Stomach (tissue), 9 donors: Measurements from ENCODE around the gene RFX2. TPM values are rescaled to one million over a fixed set of nuclear protein-coding genes. Genes with fewer than 3 reads are reported as not detected.

Source experiments
- DNase-seq, 2 donors: peaks; one replicate each; pipeline versions ENCODE4 v3.0.0 to v3.0.0-alpha.2; 2013 to 2019
- H3K27ac ChIP-seq, 5 donors: fragments of 200-600 bp in 4 of 5; sonication (generic) in 4 of 5; one replicate each; pipeline ENCODE4 v1.5.1; 2013 to 2019; ENCODE audit warnings: mild to moderate bottlenecking in 1 of 5, moderate library complexity in 1 of 5
- H3K27me3 ChIP-seq, 3 donors: fragments of 200-600 bp; sonication (generic); one replicate each; pipeline ENCODE4 v1.5.1; 2017 to 2019; ENCODE audit warnings: mixed run types in 1 of 3
- H3K36me3 ChIP-seq, 4 donors: fragments of 200-600 bp; sonication (generic); 1 replicate in 3 of 4; 2 replicates in 1 of 4; pipeline ENCODE4 v1.5.1; 2016 to 2019
- H3K4me1 ChIP-seq, 4 donors: fragments of 200-600 bp; sonication (generic); one replicate each; pipeline ENCODE4 v1.5.1; 2016 to 2019
- H3K4me3 ChIP-seq, 4 donors: fragments of 200-600 bp; sonication (generic) in 3 of 4; one replicate each; pipeline ENCODE4 v1.5.1; 2016 to 2019; ENCODE audit warnings: mild to moderate bottlenecking in 1 of 4
- H3K9me3 ChIP-seq, 4 donors: fragments of 200-600 bp; sonication (generic); one replicate each; pipeline ENCODE4 v1.5.1; 2016 to 2019
- CTCF ChIP-seq, 7 experiments: fragments of 450-650 bp in 4 of 7; fragments of 200-600 bp in 3 of 7; sonication (generic) in 3 of 7; IDR thresholded peaks; one replicate each; pipeline ENCODE4 v1.5.1; 2016 to 2019; ENCODE audit warnings: antibody characterized with exemption in 7 of 7, control low read depth in 2 of 7, mild to moderate bottlenecking in 1 of 7
- EP300 ChIP-seq: sonication (generic); formaldehyde crosslinking; IDR thresholded peaks from one replicate; pipeline ENCODE4 v1.6.1; 2017; ENCODE audit warnings: antibody characterized with exemption
- POLR2A ChIP-seq, 4 donors: fragments of 450-650 bp; IDR thresholded peaks; one replicate each; pipeline ENCODE4 v1.6.1; 2016; ENCODE audit warnings: antibody characterized with exemption in 4 of 4, control low read depth in 2 of 4, mild to moderate bottlenecking in 1 of 4, moderate library complexity in 1 of 4
- POLR2AphosphoS5 ChIP-seq, 3 donors: sonication (generic); formaldehyde crosslinking; IDR thresholded peaks; one replicate each; pipeline ENCODE4 v1.6.1; 2016; ENCODE audit warnings: antibody characterized with exemption in 3 of 3
- WGBS, 5 donors: extraction: QIAGEN DNeasy Blood & Tissue Kit in 3 of 5; methylation state at CpG; one replicate each; pipeline versions ENCODE4 v1.1.5 to v1.1.7; 2013 to 2018; 5-methylcytosine and 5-hydroxymethylcytosine counted together
- intact Hi-C: fragments of 100-400 bp; cut with DNase I; formaldehyde crosslinking; loops from one replicate; pipeline ENCODE4 v1.15.1; 2023; ENCODE audit warnings: low total_unique reads
- polyA plus RNA-seq, 3 donors: library from polyadenylated mRNA; stranded (reverse); fragments of 200-250 nt; gene quantifications; one replicate each; pipeline ENCODE4 v1.2.3, GENCODE V29; 2013
- total RNA-seq, 5 donors: library from RNA; depleted of rRNA; stranded (reverse); fragments of >200 nt; gene quantifications; one replicate each; pipeline versions ENCODE4 v1.1.0 to v1.2.3, GENCODE V29; 2014 to 2016
- donor health status: healthy with polysubstance abuse.
- donor health status: Bipolar disorder and iron deficiency.
- donor health status: healthy.

The RFX2 gene
- total and polyA plus RNA-seq, 8 donors: 1.2 to 123 (median 8.0) TPM

- H3K4me3 ChIP-seq: no peak overlapping the region
- TF ChIP-seq POLR2AphosphoS5 (IDR thresholded peaks at IDR 0.05): no peak
- no peak for TF ChIP-seq EP300
- TF ChIP-seq CTCF (IDR thresholded peaks at IDR 0.05): no peak
- no peak for TF ChIP-seq POLR2A (IDR thresholded peaks at IDR 0.05)
- no peaks in the 10 kb centered on the region for H3K9me3 ChIP-seq
- peaks cover 83 to 100% (median 98%) of the 10 kb centered on the region in 4 donors for H3K4me1 ChIP-seq
- WGBS, 5 donors: 42 to 60% (median 52%) methylated on average over 10 of the region's 10 CpGs
- DNase-seq: no peak
- H3K36me3 ChIP-seq: peaks cover 0 to 5% (median 2%) of the 10 kb centered on the region in 4 donors
- no peaks in the 10 kb centered on the region for H3K27me3 ChIP-seq
- peak overlapping the region in 2 of 5 donors; percentile 80 to 84 for H3K27ac ChIP-seq
- intact Hi-C loops: no loop called here
Measured at GRCh38 chr19:5957170-5957569, 153.1 kb downstream of the RFX2 start.

- intact Hi-C loops: no loop called here
- DNase-seq: no peak
Measured at GRCh38 chr19:5956728-5957127, 153.6 kb downstream of the RFX2 start.

GRCh38 chr19:5956323-5956722, 154.0 kb downstream of the RFX2 start:
- Histone ChIP-seq H3K4me1 (peaks cover 83 to 100% (median 98%) of the 10 kb centered on the region in 4 donors), H3K9me3 (no peaks in the 10 kb centered on the region), H3K27ac (peak overlapping the region in 4 of 5 donors; percentile 41 to 84 (median 61)), H3K36me3 (peaks cover 0 to 5% (median 2%) of the 10 kb centered on the region in 4 donors), H3K4me3 (no peak overlapping the region), H3K27me3 (no peaks in the 10 kb centered on the region)
- TF ChIP-seq POLR2AphosphoS5 (IDR thresholded peaks at IDR 0.05): no peak
- TF ChIP-seq POLR2A (IDR thresholded peaks at IDR 0.05): no peak
- TF ChIP-seq EP300: no peak
- no peak for TF ChIP-seq CTCF (IDR thresholded peaks at IDR 0.05)
- 45 to 61% (median 51%) methylated on average over 3 of the region's 3 CpGs for WGBS, 5 donors
- DNase-seq: no peak
- intact Hi-C loops: no loop called here

More at GRCh38 chr19:5956728-5957127, 153.6 kb downstream of the RFX2 start:
- peaks cover 83 to 100% (median 98%) of the 10 kb centered on the region in 4 donors for H3K4me1 ChIP-seq
- 63 to 84% (median 75%) methylated on average over 12 of the region's 12 CpGs for WGBS, 5 donors
- TF ChIP-seq POLR2AphosphoS5 (IDR thresholded peaks at IDR 0.05): no peak
- no peak for TF ChIP-seq CTCF (IDR thresholded peaks at IDR 0.05)
- TF ChIP-seq EP300: no peak
- TF ChIP-seq POLR2A (IDR thresholded peaks at IDR 0.05): no peak
- no peak overlapping the region for H3K4me3 ChIP-seq
- H3K27ac ChIP-seq: peak overlapping the region in 4 of 5 donors; percentile 41 to 84 (median 61)
- H3K36me3 ChIP-seq: peaks cover 0 to 5% (median 2%) of the 10 kb centered on the region in 4 donors
- no peaks in the 10 kb centered on the region for H3K27me3 ChIP-seq
- H3K9me3 ChIP-seq: no peaks in the 10 kb centered on the region

GRCh38 chr19:5955636-5955935, 154.7 kb downstream of the RFX2 start:
- Histone ChIP-seq H3K4me3 (no peak overlapping the region), H3K36me3 (peaks cover 0 to 5% (median 2%) of the 10 kb centered on the region in 4 donors), H3K27me3 (no peaks in the 10 kb centered on the region), H3K9me3 (no peaks in the 10 kb centered on the region), H3K27ac (peak overlapping the region in 4 of 5 donors; percentile 75 to 84 (median 80)), H3K4me1 (peaks cover 83 to 100% (median 98%) of the 10 kb centered on the region in 4 donors)
- 38 to 63% (median 51%) methylated on average over 3 of the region's 3 CpGs for WGBS, 5 donors
- TF ChIP-seq POLR2AphosphoS5 (IDR thresholded peaks at IDR 0.05): no peak
- no peak for TF ChIP-seq CTCF (IDR thresholded peaks at IDR 0.05)
- TF ChIP-seq POLR2A (IDR thresholded peaks at IDR 0.05): no peak
- TF ChIP-seq EP300: no peak
- no peak for DNase-seq
- intact Hi-C loops: no loop called here
